Astrocyte (in vitro differentiated cells and primary cell): ENCODE data around the gene DGKQ. TPM values are rescaled to one million over a fixed set of nuclear protein-coding genes. Genes with fewer than 3 reads are reported as not detected.

Experiments used
- DNase-seq: peaks from one replicate; pipeline ENCODE4 v3.0.0-alpha.2; 2010; ENCODE audit warnings: low read depth
- FAIRE-seq: peaks from 2 replicates; lab custom pipeline; 2011; peaks lifted over from hg19 to GRCh38; lab: Jason Lieb, UNC
- H2AFZ ChIP-seq: 2 replicates; pipeline ENCODE4 v1.6.0; 2012; ENCODE audit warnings: low read depth, low read length, inconsistent platforms
- H3K27ac ChIP-seq: 2 replicates; pipeline ENCODE4 v1.5.1; 2011; ENCODE audit warnings: low read depth, low read length, inconsistent platforms
- H3K27me3 ChIP-seq: 2 replicates; pipeline ENCODE4 v1.6.0; 2011; ENCODE audit warnings: low read length, inconsistent platforms; ENCODE audit not compliant: insufficient read depth
- H3K36me3 ChIP-seq: 2 replicates; pipeline ENCODE4 v1.5.1; 2011; ENCODE audit warnings: low read length, inconsistent platforms; ENCODE audit not compliant: insufficient read depth
- H3K4me1 ChIP-seq: 2 replicates; pipeline ENCODE4 v1.5.1; 2011; ENCODE audit warnings: low read length, inconsistent platforms; ENCODE audit not compliant: insufficient read depth
- H3K4me2 ChIP-seq: 2 replicates; pipeline ENCODE4 v1.6.0; 2012; ENCODE audit warnings: low read length, inconsistent platforms
- H3K4me3 ChIP-seq: 2 replicates; pipeline ENCODE4 v1.5.1; 2011; ENCODE audit warnings: low read depth, mild to moderate bottlenecking, low read length, inconsistent platforms; ENCODE audit not compliant: insufficient read depth
- H3K79me2 ChIP-seq: 2 replicates; pipeline ENCODE4 v1.6.0; 2012; ENCODE audit warnings: mild to moderate bottlenecking, low read length, inconsistent platforms; ENCODE audit not compliant: insufficient read depth
- H3K9ac ChIP-seq: 2 replicates; pipeline ENCODE4 v1.6.0; 2012; ENCODE audit warnings: mild to moderate bottlenecking, low read length, inconsistent platforms
- H3K9me3 ChIP-seq: 2 replicates; pipeline ENCODE4 v1.5.1; 2012; ENCODE audit warnings: low read depth, mild to moderate bottlenecking, low read length, inconsistent platforms; ENCODE audit not compliant: insufficient read depth
- H4K20me1 ChIP-seq: 2 replicates; pipeline ENCODE4 v1.6.0; 2012; ENCODE audit warnings: low read length, inconsistent platforms; ENCODE audit not compliant: insufficient read depth
- H3K27ac Mint-ChIP-seq: one replicate; pipeline ENCODE4 v1.8.0; 2021; ENCODE audit warnings: mild to moderate bottlenecking, mixed read lengths; ENCODE audit not compliant: unreplicated experiment
- H3K27me3 Mint-ChIP-seq: one replicate; pipeline ENCODE4 v1.8.0; 2021; ENCODE audit warnings: low read depth, mixed read lengths; ENCODE audit not compliant: unreplicated experiment
- H3K36me3 Mint-ChIP-seq: one replicate; pipeline ENCODE4 v1.8.0; 2021; ENCODE audit warnings: low read depth, mixed read lengths; ENCODE audit not compliant: unreplicated experiment
- H3K4me1 Mint-ChIP-seq: one replicate; pipeline ENCODE4 v1.8.0; 2021; ENCODE audit warnings: low read depth, mixed read lengths; ENCODE audit not compliant: unreplicated experiment
- H3K4me3 Mint-ChIP-seq: one replicate; pipeline ENCODE4 v1.8.0; 2021; ENCODE audit warnings: mild to moderate bottlenecking, moderate library complexity, mixed read lengths; ENCODE audit not compliant: unreplicated experiment
- H3K9me3 Mint-ChIP-seq: one replicate; pipeline ENCODE4 v1.8.0; 2021; ENCODE audit warnings: mild to moderate bottlenecking, mixed read lengths; ENCODE audit not compliant: unreplicated experiment
- EZH2 ChIP-seq: IDR thresholded peaks from 2 replicates; pipeline ENCODE4 v1.6.1; 2012; ENCODE audit warnings: mild to moderate bottlenecking, low read length, inconsistent platforms; ENCODE audit not compliant: insufficient read depth
- total RNA-seq: library from RNA; stranded (reverse); gene quantifications from 2 replicates; pipeline ENCODE4 v1.2.1, GENCODE V29; 2021
- TF ChIP-seq, protein P1 (sequence below): IDR thresholded peaks from 2 replicates; pipeline ENCODE4 v1.5.1; 2011; ENCODE audit warnings: low read depth, mild to moderate bottlenecking, inconsistent platforms, low read length, moderate library complexity; ENCODE audit not compliant: insufficient read depth

The DGKQ gene
- total RNA-seq, 1 donor from 2014 or later = 19.0 TPM

DNA sequence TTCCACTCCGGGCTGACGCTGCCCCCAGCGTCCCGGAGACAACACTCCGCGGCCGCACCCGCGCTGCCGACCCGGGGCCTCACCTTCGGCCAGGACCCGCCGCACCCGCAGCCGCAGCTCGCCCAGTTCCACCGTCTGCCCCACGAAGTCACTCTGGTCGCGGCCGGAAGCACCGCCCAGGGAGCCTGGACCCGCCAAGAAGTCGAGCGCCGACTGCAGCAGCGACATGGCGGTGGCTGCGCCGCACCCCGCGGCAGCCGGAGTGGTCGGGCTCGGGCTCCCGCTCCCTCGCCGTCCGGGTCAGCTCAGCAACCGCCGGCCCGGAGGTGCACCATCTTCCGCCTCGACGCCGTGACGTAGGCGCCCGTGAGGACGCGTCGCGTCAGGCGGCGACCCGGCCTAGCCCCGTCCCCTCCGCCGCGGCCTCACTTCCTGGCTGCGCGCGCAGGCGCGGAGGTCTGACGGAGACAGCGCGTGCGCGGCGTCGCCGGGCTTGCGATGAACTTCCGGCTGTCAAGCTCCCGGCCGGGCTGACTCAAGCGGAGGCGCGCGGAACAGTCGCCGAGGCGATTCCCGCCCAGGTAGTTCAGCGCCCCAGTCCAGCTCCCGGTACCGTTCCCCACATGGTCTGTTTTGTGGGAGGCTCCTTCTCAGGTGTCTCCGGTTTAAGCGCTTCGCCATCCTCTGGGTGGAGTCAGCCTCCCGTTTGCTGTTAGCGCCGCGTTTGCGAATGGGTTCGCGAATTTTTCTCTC lies 41.2 kb downstream of the DGKQ start, which contains the start of the genes GAK and TMEM175:
Gene GAK, minus strand, starts transcription at position 357 of the 753 bp plus-strand sequence. Its CDS starts 129 bp downstream, at position 228.
Gene TMEM175, plus strand, starts transcription at position 501 of the 753 bp plus-strand sequence. CDS start 15,280 bp downstream, outside the sequence.
- peaks cover 39% of the 10 kb centered on the region for H4K20me1 ChIP-seq
- H3K27me3 ChIP-seq = no peaks in the 10 kb centered on the region
- H3K27ac Mint-ChIP-seq = peak within 1 kb of the TSS; percentile 81
- H3K4me1 ChIP-seq = peaks cover 18% of the 10 kb centered on the region
- H3K4me2 ChIP-seq = peak within 1 kb of the TSS; percentile 99
- no peaks in the 10 kb centered on the region for H3K27me3 Mint-ChIP-seq
- H3K4me1 Mint-ChIP-seq = peaks cover 18% of the 10 kb centered on the region
- peaks cover 57% of the 10 kb centered on the region for H3K79me2 ChIP-seq
- TF ChIP-seq, protein P1, sequence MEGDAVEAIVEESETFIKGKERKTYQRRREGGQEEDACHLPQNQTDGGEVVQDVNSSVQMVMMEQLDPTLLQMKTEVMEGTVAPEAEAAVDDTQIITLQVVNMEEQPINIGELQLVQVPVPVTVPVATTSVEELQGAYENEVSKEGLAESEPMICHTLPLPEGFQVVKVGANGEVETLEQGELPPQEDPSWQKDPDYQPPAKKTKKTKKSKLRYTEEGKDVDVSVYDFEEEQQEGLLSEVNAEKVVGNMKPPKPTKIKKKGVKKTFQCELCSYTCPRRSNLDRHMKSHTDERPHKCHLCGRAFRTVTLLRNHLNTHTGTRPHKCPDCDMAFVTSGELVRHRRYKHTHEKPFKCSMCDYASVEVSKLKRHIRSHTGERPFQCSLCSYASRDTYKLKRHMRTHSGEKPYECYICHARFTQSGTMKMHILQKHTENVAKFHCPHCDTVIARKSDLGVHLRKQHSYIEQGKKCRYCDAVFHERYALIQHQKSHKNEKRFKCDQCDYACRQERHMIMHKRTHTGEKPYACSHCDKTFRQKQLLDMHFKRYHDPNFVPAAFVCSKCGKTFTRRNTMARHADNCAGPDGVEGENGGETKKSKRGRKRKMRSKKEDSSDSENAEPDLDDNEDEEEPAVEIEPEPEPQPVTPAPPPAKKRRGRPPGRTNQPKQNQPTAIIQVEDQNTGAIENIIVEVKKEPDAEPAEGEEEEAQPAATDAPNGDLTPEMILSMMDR = no peak
- no peak for TF ChIP-seq EZH2
- no peaks in the 10 kb centered on the region for H3K9me3 Mint-ChIP-seq
- peak within 1 kb of the TSS; percentile 86 for H3K4me3 ChIP-seq
- H3K9me3 ChIP-seq = no peaks in the 10 kb centered on the region
- DNase-seq (peak; percentile 79), FAIRE-seq (no peak)
- peak within 1 kb of the TSS; percentile 98 for H3K9ac ChIP-seq
- H3K27ac ChIP-seq = peak within 1 kb of the TSS; percentile 89
- H3K4me3 Mint-ChIP-seq = peak within 1 kb of the TSS; percentile 98
- peak within 1 kb of the TSS; percentile 89 for H2AFZ ChIP-seq
- H3K36me3 ChIP-seq = no peaks in the 10 kb centered on the region
- H3K36me3 Mint-ChIP-seq = no peaks in the 10 kb centered on the region

DNA sequence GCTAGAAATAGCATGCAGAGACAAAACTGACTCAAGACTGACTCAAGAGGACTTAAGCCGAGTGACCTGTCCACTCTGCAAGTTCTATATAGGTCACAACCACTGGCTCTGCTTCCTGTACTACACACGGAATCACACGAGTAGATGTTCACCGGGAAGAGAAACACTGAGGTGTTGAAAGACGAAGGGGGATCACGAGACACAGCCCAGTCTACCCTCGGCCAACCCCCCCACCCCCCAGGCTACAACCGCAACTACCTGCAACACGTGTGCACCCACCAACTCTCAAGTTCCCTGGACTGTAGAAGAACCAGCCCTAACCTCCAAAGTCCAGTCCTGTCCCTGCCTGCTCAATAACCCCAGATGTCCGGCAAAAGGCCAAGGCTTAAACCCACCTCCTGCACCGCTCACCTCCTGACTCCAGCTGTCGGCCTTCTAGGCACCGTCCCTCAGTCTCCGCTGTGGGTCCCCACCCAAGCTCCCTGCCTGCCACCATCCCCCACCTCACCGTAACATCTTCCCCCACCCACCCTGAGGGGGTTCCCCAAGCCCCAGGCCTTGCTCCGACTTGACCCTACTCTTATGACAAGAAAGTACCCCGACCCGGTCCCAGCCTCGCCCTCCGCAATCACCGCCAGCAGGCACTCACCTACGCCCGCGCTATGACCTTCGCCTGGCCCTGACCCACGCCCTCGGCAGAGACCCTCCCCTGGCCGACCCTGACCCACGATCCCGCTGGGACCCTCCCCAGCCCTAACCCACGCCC lies 42.0 kb downstream of the DGKQ start:
- peak overlapping the region; percentile 98 for H3K4me3 Mint-ChIP-seq
- DNase-seq (peak; percentile 25), FAIRE-seq (no peak)
- H3K27me3 Mint-ChIP-seq = no peaks in the 10 kb centered on the region
- Histone ChIP-seq H3K9ac (peak overlapping the region; percentile 98), H3K4me3 (peak overlapping the region; percentile 86), H3K27me3 (no peaks in the 10 kb centered on the region), H4K20me1 (peaks cover 41% of the 10 kb centered on the region), H3K79me2 (peaks cover 60% of the 10 kb centered on the region), H3K4me1 (peaks cover 18% of the 10 kb centered on the region), H3K9me3 (no peaks in the 10 kb centered on the region), H3K4me2 (peak overlapping the region; percentile 99), H3K27ac (peak overlapping the region; percentile 89), H2AFZ (peak overlapping the region; percentile 87), H3K36me3 (no peaks in the 10 kb centered on the region)
- peaks cover 19% of the 10 kb centered on the region for H3K4me1 Mint-ChIP-seq
- peak overlapping the region; percentile 81 for H3K27ac Mint-ChIP-seq
- no peak for TF ChIP-seq EZH2
- TF ChIP-seq, protein P1 = no peak
- no peaks in the 10 kb centered on the region for H3K9me3 Mint-ChIP-seq
- H3K36me3 Mint-ChIP-seq = no peaks in the 10 kb centered on the region
